Bronchus fibroblast of lung (primary cell): ENCODE results near the gene GTPBP3. TPM values are rescaled to one million over a fixed set of nuclear protein-coding genes. Genes with fewer than 3 reads are reported as not detected.

Source experiments
- total RNA-seq: library from RNA; depleted of rRNA; stranded (reverse); fragments of >200 nt; gene quantifications from 2 replicates; pipeline ENCODE4 v1.2.3, GENCODE V29; 2015

The GTPBP3 gene
- 13.7 and 16.3 TPM in 2 replicates for total RNA-seq

GRCh38 chr19:17336872-17337674, at the start of gene GTPBP3:
GTPBP3 (plus strand) TSS chr19:17337553; CDS start chr19:17337612, 59 bp downstream.

GRCh38 chr19:17303167-17303939, 34.0 kb upstream of the GTPBP3 start, which contains the start of gene ABHD8:
ABHD8 (minus strand) TSS chr19:17303425; CDS start chr19:17301616, 1,809 bp downstream.

GRCh38 chr19:17305517-17306284, 31.7 kb upstream of the GTPBP3 start, which contains the start of gene MRPL34:
MRPL34 (plus strand) TSS chr19:17305872; CDS start chr19:17305893, 21 bp downstream.

GRCh38 chr19:17309198-17309964, 28.0 kb upstream of the GTPBP3 start, which contains the start of gene DDA1:
DDA1 (plus strand) TSS chr19:17309563; CDS start chr19:17309655, 92 bp downstream.

GRCh38 chr19:17334414-17335409, 2.6 kb upstream of the GTPBP3 start, which contains the start of gene ANO8:
ANO8 (minus strand) TSS chr19:17334855; CDS start chr19:17334670, 185 bp downstream.

GRCh38 chr19:17376935-17377600, 39.7 kb downstream of the GTPBP3 start, which contains the start of gene PLVAP:
PLVAP (minus strand) TSS chr19:17377342; CDS start chr19:17377288, 54 bp downstream.

Other genes with a start within 250 kb of the GTPBP3 start
- gene USE1, start 122.2 kb upstream of the GTPBP3 start, total RNA-seq: 21.0 and 28.1 TPM in 2 replicates
- 4.7 and 5.1 TPM in 2 replicates for gene OCEL1, start 111.3 kb upstream of the GTPBP3 start, total RNA-seq
- gene NR2F6, start 91.6 kb upstream of the GTPBP3 start, total RNA-seq: 58.7 and 66.7 TPM in 2 replicates
- gene USHBP1, start 72.8 kb upstream of the GTPBP3 start, total RNA-seq: not detected in 2 replicates
- 114 and 121 TPM in 2 replicates for gene BABAM1, start 70.1 kb upstream of the GTPBP3 start, total RNA-seq
- gene ANKLE1, start 55.7 kb upstream of the GTPBP3 start, total RNA-seq: 1.5 TPM in 2 replicates
- 16.5 and 18.3 TPM in 2 replicates for gene ABHD8, start 34.1 kb upstream of the GTPBP3 start, total RNA-seq
- gene MRPL34, start 31.7 kb upstream of the GTPBP3 start, total RNA-seq: 94.0 and 119 TPM in 2 replicates
- 30.3 and 41.0 TPM in 2 replicates for gene DDA1, start 28.0 kb upstream of the GTPBP3 start, total RNA-seq
- 5.2 and 5.5 TPM in 2 replicates for gene ANO8, start 2.7 kb upstream of the GTPBP3 start, total RNA-seq
- not detected in 2 replicates for gene PLVAP, start 39.8 kb downstream of the GTPBP3 start, total RNA-seq
- gene CCDC194, start 56.6 kb downstream of the GTPBP3 start, total RNA-seq: not detected in 2 replicates
- 1.6 TPM in 1 of 2 replicates, not detected in the other for gene BST2, start 68.1 kb downstream of the GTPBP3 start, total RNA-seq
- 101 and 106 TPM in 2 replicates for gene MVB12A, start 82.5 kb downstream of the GTPBP3 start, total RNA-seq
- gene TMEM221, start 111.1 kb downstream of the GTPBP3 start, total RNA-seq: under 0.01 TPM in 1 of 2 replicates, not detected in the other
- gene NXNL1, start 123.4 kb downstream of the GTPBP3 start, total RNA-seq: not detected in 2 replicates
- 8.6 and 9.8 TPM in 2 replicates for gene SLC27A1, start 133.0 kb downstream of the GTPBP3 start, total RNA-seq
- gene PGLS, start 174.1 kb downstream of the GTPBP3 start, total RNA-seq: 84.2 and 96.3 TPM in 2 replicates
- gene COLGALT1, start 218.1 kb downstream of the GTPBP3 start, total RNA-seq: 147 and 158 TPM in 2 replicates